Inferior parietal cortex (tissue), 1 donor: ENCODE results near the gene PLXNA2.

Experiments used
- DNase-seq: peaks from one replicate; pipeline ENCODE4 v3.0.0-alpha.2; 2016; ENCODE audit errors: extremely low spot score

The PLXNA2 gene

DNA sequence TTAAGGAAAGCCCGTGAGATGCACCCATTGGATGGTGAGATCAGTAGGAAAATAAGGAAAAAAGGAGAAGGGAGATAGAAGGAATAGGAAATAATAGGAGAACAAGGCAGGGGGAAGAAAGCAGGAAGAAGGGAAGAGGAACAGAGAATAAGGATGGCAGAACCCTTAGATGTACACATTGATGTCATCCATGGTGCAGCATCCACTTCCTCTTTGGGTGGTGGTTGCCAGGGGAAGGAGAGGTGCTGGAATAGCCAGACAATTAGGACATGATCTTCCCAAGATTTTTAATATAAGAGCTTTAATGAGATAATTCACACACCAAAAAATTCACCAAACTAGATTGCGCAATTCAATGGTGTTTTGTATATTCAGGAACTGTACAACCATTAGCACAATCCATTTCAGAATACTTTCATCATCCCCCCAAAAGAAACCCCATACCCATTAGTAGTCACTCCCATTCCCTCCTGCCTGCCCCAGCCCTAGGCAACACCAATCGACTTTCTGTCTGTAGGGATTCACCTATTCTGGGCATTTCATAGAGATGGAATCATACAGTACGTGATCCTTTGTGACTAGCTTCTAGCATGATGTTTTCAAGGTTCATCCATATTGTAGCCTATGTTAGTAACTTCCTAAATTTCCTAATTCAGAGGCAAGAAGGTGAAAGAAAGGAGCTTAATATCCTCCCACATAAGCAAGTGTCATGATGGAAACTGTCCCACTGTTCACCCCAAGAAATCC lies 121.4 kb downstream of the PLXNA2 start:
- DNase-seq = no peak

DNA sequence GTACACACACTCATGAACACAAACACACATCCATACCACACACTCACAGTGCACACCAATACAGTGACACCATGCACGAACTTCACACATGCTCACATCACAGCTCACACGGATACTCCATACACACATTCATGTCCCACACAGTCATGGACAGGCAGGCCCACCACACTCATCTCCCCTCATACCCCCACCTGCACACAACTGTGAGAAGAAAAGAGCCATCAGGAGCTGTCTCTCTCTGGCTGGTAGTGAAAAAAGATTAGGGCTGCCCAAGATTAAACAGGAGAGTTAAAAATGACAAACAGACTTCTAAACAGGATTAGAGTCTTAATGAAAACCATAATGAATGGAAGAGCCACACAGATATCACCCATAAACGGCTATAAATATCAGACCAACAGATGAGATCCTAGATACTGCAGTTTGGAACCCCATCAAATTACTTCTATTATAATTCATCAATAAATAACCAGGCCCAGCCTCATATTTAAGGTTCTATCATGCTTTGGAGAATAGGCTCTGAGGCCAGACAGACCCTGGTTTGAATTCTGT lies 122.3 kb downstream of the PLXNA2 start:
- DNase-seq = no peak

DNA sequence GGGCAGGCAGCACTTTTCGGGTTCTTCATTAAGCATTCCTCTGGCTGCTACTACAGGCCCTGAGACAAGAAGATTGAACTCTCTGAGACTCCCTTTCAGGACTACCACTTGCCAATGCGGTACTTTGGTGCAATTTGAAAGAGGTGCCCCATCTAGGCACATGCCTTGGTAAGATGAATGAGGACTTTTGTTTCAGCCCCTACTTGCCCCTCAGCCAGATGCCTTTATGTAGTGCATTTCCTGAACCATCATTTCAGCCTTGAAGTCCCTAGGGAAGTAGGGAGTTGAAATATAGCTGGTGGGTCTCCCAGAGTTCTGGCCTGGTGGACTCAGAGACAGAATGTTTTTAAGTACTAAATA lies 123.8 kb downstream of the PLXNA2 start:
- DNase-seq = no peak

DNA sequence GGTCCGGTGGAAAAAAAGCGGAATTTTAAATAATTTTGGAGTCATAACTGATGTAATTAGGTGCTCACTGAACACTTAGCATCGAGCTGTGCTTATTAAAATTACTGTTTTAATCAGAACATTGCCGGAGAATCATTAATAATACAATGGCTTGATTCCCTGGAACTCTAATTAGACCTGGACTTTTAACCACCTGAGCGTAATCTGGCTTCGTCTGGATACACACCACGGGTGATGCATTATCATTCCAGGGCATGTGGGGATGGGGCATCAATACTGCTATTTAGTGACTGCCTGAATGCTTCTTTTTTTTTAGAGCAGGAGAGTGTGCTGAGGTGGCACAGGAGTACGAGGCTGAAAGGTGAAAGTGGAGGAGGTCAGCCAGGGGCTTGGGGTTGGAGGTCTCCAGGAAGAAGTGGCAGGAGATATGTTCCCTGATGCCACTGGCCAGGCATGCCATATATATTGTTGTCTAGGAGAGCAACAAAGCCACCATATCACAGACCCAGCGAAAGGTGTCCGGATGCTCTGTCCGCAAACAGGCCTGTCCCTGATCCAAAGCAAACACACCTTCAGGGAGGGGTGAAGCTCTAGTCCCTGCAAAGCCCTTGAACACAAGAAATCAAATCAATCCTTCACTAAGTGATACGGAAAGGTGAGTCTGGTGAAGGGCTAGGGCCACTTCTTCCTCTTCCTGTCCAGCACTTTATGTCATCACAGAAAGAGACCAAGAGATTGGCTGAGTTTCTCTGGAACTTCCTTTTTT lies 125.2 kb downstream of the PLXNA2 start:
- no peak for DNase-seq

DNA sequence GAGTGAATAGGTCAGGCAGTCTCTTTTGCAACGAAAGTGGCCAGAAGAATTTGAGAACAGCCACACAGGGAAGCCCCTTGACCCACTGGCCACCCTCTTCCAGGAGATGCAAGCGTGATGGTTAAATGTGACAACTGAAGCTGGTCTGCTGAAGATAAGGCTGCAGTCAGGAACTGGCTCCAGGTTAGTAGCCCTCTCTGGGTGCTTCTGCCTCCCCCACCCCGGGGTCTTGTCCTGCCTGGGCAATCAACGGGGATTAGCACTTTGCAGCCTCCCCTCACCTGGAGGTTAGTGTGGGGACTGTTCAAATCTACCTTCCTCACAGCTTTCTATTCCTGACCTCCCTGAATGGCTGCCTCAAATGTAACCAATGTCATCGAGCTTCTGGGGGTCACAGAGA lies 125.9 kb downstream of the PLXNA2 start:
- no peak for DNase-seq

DNA sequence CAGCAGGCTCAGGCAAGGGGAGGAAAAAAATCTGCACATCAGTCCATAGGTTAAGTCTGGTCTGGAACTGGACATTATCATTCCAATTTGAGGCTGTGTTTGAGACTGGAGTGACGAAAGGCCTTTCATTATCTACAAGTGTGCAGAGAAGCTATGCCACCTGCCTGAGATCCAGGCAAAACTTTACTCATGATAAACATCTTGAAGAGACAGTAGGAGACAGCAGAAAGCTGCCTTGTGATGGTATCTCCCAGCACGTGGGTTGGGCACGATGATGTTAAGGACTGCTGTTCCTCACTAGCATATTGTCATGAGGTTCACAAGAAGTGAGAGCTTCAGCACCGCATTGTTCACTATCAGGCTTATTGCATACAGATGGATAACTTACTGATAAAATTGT lies 126.4 kb downstream of the PLXNA2 start:
- DNase-seq = no peak

DNA sequence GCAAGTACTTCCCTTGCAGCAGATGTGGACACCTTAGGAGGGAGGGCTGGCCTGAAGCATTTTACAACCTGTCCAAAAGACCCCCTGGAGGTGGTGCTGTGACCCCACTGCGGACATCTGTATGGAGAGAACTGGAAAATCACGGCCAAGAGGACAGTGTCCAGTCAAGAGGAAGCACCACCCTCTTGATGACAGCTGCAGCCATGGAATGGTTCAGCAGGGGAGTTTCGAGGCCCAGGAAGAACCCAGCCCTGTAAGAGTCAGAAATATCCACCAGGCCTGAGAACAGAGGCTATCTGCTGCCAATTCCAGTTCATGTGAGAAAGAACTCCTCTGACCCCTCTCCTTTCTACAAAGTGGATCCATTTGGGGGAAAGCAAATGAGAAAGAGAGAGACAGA lies 126.8 kb downstream of the PLXNA2 start:
- no peak for DNase-seq

DNA sequence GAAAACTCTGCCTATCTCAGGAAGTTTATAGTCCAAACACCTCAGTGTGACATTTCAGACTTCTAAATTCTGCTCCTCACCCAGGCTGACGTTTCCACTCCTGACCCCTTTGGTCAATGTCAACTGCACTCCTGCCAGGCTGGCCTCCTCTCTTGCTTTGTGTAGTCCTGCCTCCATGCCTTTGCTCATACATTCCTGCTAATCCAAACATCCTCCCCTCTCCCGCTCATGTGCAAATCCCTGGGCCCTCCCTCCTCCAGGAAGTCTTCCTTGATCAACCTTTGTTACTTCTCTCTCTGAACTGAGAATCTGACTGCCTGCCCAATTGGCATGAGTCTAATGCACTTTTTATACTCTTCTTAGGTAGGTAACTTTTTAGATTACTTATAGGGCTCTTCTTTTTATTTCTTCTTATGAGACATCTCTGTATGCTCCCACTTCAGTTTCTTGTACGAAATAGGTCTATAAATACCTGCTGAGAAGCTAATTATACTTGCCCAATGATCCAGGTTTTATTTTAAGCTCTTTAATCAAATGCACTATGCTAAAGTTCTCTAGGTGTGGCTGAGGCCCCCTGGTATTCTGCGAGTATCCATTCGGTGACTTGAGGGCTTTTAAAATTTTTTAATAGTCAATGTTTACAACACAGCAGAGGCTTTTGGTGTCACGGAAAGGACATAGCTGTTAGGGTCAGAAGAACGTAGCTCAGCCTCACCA lies 128.1 kb downstream of the PLXNA2 start:
- no peak for DNase-seq

DNA sequence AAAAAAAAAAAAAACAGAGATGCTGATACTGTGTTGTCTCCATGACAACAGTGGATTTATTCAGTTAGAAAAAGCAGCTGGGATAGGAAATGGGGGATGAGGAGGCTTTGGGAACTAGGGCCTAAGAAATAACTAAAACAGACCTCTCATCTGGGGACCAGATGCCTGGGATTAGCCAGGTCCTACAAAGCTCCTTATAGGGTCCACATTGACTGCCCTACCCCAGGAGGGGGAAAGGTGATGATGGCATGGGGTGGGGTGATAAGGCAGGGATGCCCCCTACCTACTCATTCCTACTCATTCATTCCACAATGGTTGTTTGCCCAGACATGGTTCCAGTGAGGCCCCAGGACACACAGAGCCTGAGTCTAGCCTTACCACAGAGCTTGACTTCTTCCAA lies 131.2 kb downstream of the PLXNA2 start:
- no peak for DNase-seq

DNA sequence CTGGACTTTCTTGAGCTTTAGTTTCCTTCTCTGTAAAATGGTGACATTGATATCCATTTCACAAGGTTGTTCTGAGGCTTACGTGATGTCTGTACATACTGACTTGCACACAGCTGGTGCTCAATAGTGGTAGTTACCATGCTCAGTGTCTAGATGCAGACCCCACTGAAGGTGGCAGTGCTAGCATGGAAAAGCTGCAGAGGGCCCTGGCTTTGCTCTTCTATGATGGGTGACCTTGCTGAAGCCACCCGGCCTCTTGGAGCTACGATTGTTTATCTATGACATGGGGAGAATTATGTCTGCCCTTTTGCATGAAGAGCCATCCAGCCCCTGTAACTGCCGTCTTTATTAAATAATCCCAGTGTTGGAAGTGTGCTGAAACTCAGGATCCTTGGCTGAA lies 131.8 kb downstream of the PLXNA2 start:
- DNase-seq = no peak

DNA sequence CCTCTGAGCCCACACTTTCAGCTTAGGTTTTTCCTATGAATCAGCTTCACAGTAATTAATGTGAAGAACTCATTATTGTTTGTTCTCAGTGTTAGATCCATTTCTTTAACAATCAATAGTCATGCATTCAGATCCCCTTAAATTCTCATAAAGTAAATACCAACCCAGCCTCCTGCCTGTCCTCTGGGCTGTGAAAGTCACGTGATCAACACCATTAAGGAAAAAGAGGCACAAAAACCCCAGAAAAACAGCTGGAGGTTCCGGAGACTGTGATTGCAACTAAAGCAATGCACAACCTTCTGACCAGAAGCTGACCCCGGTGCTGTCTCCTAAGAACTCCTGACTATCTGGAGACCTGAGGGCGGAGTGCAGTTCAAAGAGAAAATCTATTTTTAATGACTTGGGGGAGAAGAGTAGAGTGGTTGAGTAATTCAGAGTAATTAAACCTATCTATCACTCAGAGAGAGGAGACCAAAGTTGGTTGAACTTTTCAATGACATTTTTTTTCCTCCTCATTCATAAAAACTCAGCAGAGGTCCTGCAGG lies 132.5 kb downstream of the PLXNA2 start:
- DNase-seq = no peak

DNA sequence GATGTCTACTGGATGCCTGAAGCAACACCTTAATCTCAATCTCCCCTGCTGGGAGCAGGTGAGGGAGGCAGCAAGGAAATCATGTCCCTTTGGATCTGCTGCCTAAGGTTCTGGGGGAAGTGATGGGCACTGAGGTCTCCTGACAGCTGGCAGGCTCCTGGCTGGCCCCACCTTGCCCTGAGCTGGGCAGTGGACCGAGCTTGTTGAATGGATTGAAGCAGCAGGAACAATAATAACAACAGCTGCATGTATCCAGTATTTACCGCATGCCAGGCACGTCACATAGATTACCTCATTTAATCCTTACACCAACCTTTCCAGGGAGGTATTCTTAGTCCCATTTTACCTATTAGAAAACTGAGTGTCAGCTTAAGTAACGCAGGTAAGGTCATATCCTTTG lies 133.9 kb downstream of the PLXNA2 start:
- DNase-seq = no peak

DNA sequence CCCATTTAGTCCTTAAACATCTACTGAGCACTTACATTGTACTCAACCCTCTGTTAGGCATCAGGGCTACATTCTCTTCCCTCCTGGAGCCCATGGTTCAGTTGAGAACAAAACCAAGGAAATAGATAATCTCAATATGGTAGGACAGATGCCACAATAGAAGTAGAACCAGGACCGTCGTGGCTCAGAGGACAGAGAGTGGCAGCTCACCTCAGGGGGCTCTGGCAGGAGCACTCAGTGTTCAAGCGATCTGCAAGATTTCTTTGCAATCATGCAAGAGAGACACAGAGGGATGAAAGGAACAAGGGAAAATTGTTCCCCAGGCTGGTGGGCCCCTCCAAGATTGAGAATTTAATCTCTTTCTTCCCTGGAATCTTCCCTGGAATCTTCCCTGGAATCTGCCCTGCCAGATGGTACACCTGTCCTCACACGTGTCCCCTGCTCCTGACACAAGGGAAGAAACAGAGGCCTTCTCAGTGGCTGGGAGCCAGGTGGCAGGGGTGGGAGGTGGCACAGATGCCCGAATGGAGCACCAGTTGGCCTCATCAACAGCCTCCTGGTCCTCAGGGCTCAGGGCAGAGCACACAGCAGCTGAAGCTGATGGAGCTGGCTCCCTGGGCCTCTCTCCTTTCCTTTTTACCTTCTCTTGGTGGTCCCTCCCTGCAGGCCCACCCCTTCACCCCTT lies 135.4 kb downstream of the PLXNA2 start:
- no peak for DNase-seq

DNA sequence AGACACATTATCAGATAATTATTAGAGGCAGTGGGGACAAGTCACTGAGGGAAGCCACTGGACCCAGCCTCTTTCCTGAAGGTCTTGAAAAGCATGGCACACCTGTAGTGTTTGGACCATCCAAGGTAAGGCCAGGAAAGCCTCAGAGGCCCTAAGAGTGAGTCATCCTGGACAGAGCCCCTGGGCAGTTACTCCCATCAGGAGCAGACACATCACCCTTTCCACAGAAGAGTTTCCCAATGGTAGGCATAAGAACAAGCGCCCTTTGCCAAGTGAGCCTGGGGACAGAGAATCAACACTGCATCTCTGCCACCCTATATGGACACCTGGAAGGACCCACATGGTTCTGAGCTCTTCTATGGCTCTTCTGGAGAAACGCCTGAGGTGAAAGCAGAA lies 136.0 kb downstream of the PLXNA2 start:
- no peak for DNase-seq

DNA sequence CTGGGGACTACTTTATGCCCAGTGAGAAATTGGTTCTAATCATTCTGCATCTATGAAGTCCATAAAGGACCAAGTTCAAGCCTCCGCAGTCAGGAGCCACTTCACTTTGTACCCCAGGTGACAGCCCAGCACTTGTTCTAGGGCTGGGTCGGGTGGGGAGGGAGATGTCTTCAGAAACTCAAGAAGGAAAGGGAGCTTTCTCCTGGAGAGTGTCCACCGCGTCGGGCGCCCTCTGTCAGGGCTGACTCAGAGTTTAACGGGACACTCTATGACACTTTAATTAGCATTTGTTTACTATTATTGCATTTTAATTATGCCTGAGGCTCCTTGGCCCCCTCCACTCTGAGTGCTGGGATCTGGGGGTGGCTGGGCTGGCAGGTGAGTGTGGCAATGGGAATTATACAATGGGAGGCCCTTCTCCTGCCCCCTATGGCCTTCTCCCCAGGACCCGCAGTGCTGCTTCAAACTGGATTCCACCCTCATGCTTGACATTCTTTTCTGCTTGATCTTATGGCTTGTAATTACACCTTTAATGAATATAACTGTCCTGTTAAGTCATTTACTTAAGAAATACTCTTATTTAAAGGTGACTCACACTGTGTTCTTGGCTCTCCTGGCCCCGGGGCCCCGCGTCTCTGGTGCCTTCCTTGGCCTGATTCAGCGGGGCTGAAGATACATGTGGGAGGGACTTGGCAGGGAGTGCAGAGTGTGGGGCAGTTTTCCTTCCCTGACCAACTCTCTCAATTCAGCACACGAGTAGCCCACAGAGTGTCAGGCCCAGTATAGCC lies 136.6 kb downstream of the PLXNA2 start:
- no peak for DNase-seq

DNA sequence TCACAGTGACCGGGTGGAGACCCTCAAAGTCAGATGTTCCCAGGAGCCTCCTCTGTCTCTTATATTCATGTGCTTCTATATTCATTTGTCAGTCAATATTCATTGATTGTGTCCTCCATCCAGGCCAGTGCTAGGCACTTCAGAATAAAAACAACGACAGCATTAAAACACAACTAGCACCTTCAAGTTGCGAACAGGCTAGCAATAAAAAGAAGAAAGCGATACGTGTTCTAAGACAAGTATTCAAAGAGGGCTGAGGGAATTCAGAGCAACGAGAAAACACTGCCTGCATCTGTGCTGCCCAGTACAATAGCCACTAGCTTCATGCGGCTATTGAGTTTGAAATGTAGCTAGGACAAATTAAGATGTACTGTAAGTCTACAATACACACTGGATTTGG lies 138.0 kb downstream of the PLXNA2 start:
- no peak for DNase-seq

DNA sequence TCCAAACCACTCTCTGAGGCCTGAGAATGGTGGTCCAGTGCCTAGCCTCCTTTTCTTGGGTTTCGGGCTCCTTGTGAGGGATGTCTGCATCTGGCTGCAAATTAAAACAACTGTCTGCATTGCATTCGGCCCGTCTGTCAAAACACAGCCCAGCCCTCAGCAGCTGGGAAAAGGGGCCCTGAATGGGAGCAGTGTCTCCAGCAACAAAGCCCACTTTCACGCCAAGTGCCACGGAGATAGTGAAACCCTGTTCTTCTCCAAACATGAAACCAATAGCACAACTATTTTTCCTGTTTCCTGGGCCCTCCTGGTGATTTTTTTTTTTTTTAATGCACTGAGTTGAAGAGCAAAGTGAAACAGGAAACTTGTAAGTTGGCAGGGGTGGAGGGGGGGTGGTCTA lies 138.4 kb downstream of the PLXNA2 start:
- peak; percentile 77 for DNase-seq

DNA sequence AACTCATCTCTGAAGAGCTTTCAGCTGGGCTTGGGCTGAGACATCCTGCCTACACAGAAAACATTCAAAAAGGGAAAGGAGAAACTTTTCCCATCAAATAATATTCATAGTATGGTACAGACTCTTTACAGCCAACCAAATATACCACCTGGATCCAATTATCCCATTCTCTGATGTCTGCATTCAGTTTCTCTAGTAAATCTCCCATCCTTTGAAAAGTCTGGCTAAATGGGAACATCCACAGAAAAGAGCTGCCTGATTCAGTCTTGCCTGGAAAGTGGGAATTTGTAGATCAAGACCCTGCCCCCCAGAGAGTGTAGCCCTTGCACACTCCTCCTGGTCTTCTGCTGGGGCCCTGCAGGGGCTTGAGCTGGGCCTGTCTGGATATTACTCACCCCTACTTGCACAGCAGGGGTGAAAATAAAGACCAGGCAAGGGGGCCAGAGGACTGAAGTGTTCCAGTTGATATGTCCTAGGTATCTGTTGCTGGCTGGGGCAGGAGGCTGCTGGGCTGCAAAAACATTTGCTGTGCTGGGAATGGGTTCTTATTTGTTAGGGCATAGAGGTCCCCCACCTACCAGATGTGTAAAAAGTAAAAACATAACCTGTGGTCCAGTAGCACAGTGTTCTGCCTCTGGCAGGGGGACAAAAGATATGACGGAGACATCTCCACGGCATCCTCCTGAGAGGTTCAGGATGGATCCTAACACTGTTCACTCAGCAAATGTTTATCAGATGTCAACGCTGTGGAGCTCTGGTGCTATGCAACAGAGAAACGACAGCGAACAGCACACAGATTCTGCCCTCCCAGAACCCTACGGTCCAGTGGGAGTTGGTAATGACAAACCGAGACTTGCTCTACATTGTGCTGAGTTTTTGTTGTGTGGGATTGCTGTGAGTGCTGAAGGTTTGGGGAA lies 140.3 kb downstream of the PLXNA2 start:
- DNase-seq = no peak

DNA sequence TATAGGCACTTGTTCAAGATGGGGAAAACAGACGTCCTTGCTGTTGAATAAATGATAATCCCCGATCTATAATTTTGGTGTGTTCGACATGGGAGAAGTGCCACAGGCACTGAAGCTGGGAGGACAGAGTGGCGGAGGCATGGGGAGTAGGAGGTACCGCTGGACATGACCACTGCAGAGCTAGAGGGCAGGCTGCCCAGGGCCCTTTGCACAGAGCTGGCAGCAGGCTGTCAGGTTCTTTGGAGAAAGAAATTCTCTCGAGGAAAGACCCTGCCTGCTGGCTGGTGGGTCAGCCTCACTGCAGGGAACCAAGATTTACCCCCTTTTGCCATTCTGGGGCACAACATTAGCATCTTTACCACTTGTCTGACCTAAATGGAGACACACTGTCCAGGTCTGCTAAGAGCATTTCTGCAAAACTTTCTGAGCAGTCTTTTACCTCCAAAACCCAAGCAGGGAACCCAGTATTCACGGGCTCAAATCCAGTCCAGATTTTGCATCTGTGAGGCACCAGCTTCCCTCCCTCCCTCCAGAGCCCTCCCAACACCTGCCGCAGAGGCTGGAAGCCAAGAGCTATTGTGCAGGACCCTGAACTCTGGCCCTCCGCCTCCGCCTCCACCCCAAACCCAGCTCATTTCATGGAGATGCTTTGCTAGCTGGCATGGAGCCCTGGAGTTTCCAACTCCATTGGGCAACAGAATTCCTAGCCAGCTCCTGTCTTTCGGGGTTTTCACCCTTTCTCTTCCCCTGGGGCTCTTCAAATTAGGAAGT lies 142.3 kb downstream of the PLXNA2 start:
- DNase-seq = no peak
